GM23338 (cell line): ENCODE data around the gene KCTD10. TPM values are rescaled to one million over a fixed set of nuclear protein-coding genes. Genes with fewer than 3 reads are reported as not detected.

ENCODE experiments used
- ATAC-seq: fragments of 200-7000 bp; cut with Tn5 transposase; 3 replicates; pipeline ENCODE4 v1.9.1; 2020
- DNase-seq: peaks from one replicate; pipeline ENCODE4 v3.0.0-alpha.2; 2015; ENCODE audit warnings: low spot score
- H2AFZ ChIP-seq: fragments of 200-600 bp; sonication (generic); 2 replicates; pipeline ENCODE4 v1.8.0; 2016; ENCODE audit warnings: antibody characterized with exemption, mild to moderate bottlenecking, moderate library complexity
- H3F3A ChIP-seq: fragments of 200-600 bp; sonication (generic); replicated peaks from 2 replicates; pipeline ENCODE4 v1.8.0; 2017; ENCODE audit warnings: antibody characterized with exemption, mixed run types, low read depth
- H3K27ac ChIP-seq: fragments of 200-600 bp; sonication (generic); 2 replicates; pipeline ENCODE4 v1.6.1; 2016; ENCODE audit warnings: low read depth
- H3K27me3 ChIP-seq: fragments of 200-600 bp; sonication (generic); 2 replicates; pipeline ENCODE4 v1.8.0; 2016; ENCODE audit warnings: mild to moderate bottlenecking, mixed run types, moderate library complexity; ENCODE audit not compliant: insufficient read depth
- H3K36me3 ChIP-seq: fragments of 200-600 bp; sonication (generic); 2 replicates; pipeline ENCODE4 v1.8.0; 2016; ENCODE audit warnings: mild to moderate bottlenecking; ENCODE audit not compliant: insufficient read depth
- H3K4me1 ChIP-seq: fragments of 200-600 bp; sonication (generic); 2 replicates; pipeline ENCODE4 v1.8.0; 2016; ENCODE audit warnings: mild to moderate bottlenecking, moderate library complexity; ENCODE audit not compliant: insufficient read depth
- H3K4me2 ChIP-seq: fragments of 200-600 bp; sonication (generic); 2 replicates; pipeline ENCODE4 v1.7.1; 2017; ENCODE audit warnings: mixed run types
- H3K4me3 ChIP-seq: fragments of 200-600 bp; sonication (generic); 2 replicates; pipeline ENCODE4 v1.6.1; 2016; ENCODE audit warnings: mixed run types
- H3K79me2 ChIP-seq: fragments of 200-600 bp; sonication (generic); replicated peaks from 2 replicates; pipeline ENCODE4 v1.8.0; 2017; ENCODE audit warnings: mild to moderate bottlenecking; ENCODE audit not compliant: insufficient read depth
- H3K9me2 ChIP-seq: fragments of 200-600 bp; sonication (generic); 2 replicates; pipeline ENCODE4 v1.8.0; 2017; ENCODE audit not compliant: insufficient read depth
- H4K20me1 ChIP-seq: fragments of 200-600 bp; sonication (generic); replicated peaks from 2 replicates; pipeline ENCODE4 v1.8.0; 2017; ENCODE audit warnings: mild to moderate bottlenecking; ENCODE audit not compliant: insufficient read depth
- H3K27ac Mint-ChIP-seq: 2 replicates; pipeline ENCODE4 v1.8.0; 2020; ENCODE audit warnings: inconsistent platforms, mild to moderate bottlenecking, moderate library complexity, mixed read lengths
- H3K27me3 Mint-ChIP-seq: 3 replicates; pipeline ENCODE4 v1.8.0; 2022; ENCODE audit warnings: low read depth, mild to moderate bottlenecking, moderate library complexity, mixed read lengths, inconsistent platforms; ENCODE audit not compliant: insufficient read depth, poor library complexity
- H3K36me3 Mint-ChIP-seq: 3 replicates; pipeline ENCODE4 v1.8.0; 2021; ENCODE audit warnings: low read depth, mild to moderate bottlenecking, inconsistent platforms, moderate library complexity, mixed read lengths
- H3K4me1 Mint-ChIP-seq: 3 replicates; pipeline ENCODE4 v1.8.0; 2020; ENCODE audit warnings: mild to moderate bottlenecking, inconsistent platforms, mixed read lengths
- H3K4me3 Mint-ChIP-seq: 3 replicates; pipeline ENCODE4 v1.8.0; 2021; ENCODE audit warnings: moderate library complexity, mild to moderate bottlenecking, inconsistent platforms, mixed read lengths
- H3K9me3 Mint-ChIP-seq: 3 replicates; pipeline ENCODE4 v1.8.0; 2020; ENCODE audit warnings: moderate library complexity, mild to moderate bottlenecking, inconsistent platforms, mixed read lengths
- CREB1 ChIP-seq: fragments of 250-450 bp; sonication (Bioruptor Pico); IDR thresholded peaks from 2 replicates; pipeline ENCODE4 v1.5.0; 2020; ENCODE audit warnings: low read depth, mild to moderate bottlenecking, moderate library complexity
- EZH2 ChIP-seq: fragments of 200-600 bp; sonication (generic); IDR thresholded peaks from one replicate; pipeline ENCODE4 v1.8.0; 2017; ENCODE audit warnings: antibody characterized with exemption, mild to moderate bottlenecking, low read depth; ENCODE audit not compliant: unreplicated experiment
- EZH2phosphoT487 ChIP-seq: fragments of 200-600 bp; sonication (generic); IDR thresholded peaks from one replicate; pipeline ENCODE4 v1.8.1; 2018; ENCODE audit warnings: antibody characterized with exemption; ENCODE audit not compliant: unreplicated experiment
- JUNB ChIP-seq: IDR thresholded peaks from one replicate; pipeline ENCODE4 v1.6.1; 2016; ENCODE audit warnings: antibody characterized with exemption; ENCODE audit not compliant: unreplicated experiment
- NANOG ChIP-seq: IDR thresholded peaks from 2 replicates; pipeline ENCODE4 v1.6.1; 2016; ENCODE audit warnings: antibody characterized with exemption, borderline replicate concordance
- POLR2AphosphoS5 ChIP-seq: IDR thresholded peaks from 2 replicates; pipeline ENCODE4 v1.6.1; 2016; ENCODE audit warnings: antibody characterized with exemption, low read depth
- STAT1 ChIP-seq: IDR thresholded peaks from one replicate; pipeline ENCODE4 v1.6.1; 2016; ENCODE audit warnings: antibody characterized with exemption; ENCODE audit not compliant: unreplicated experiment
- ZNF114 ChIP-seq: fragments of 250-450 bp; sonication (Bioruptor Pico); IDR thresholded peaks from 2 replicates; pipeline ENCODE4 v1.5.0; 2020; ENCODE audit warnings: mild to moderate bottlenecking, moderate library complexity
- ZNF331 ChIP-seq: fragments of 250-450 bp; sonication (Bioruptor Pico); IDR thresholded peaks from 2 replicates; pipeline ENCODE4 v1.5.0; 2020; ENCODE audit warnings: low read depth, mild to moderate bottlenecking, moderate library complexity
- polyA plus RNA-seq: library from polyadenylated mRNA; unstranded; fragments of >200 nt; fragmentation: Nextera tagmentation; extraction: Ambion mirVana; gene quantifications from 2 replicates; pipeline ENCODE4 v1.2.1, GENCODE V29; 2016
- total RNA-seq: library from RNA; depleted of rRNA; stranded (reverse); fragments of >200 nt; shearing (Covaris generic); gene quantifications from 2 replicates; pipeline ENCODE4 v1.2.3, GENCODE V29; 2014
- TF ChIP-seq, protein P1 (sequence below): fragments of 250-450 bp; sonication (Bioruptor Pico); IDR thresholded peaks from 2 replicates; pipeline ENCODE4 v1.5.0; 2020; ENCODE audit warnings: mild to moderate bottlenecking, moderate library complexity
- TF ChIP-seq, protein P2 (sequence below), 2 experiments: fragments of 200-600 bp in 1 of 2; sonication (generic) in 1 of 2; conservative IDR thresholded peaks; 2 replicates each; pipeline versions ENCODE4 v1.5.1 to v1.6.1; 2016 to 2017; ENCODE audit warnings: antibody characterized with exemption in 2 of 2, low read depth in 2 of 2, mild to moderate bottlenecking in 2 of 2, moderate library complexity in 1 of 2
- TF ChIP-seq, protein P3 (sequence below): IDR thresholded peaks from one replicate; pipeline ENCODE4 v1.6.1; 2018; ENCODE audit warnings: antibody characterized with exemption; ENCODE audit not compliant: unreplicated experiment

The KCTD10 gene
- total and polyA plus RNA-seq, 2 experiments from 2014 or later = 15.8 to 45.2 TPM

DNA sequence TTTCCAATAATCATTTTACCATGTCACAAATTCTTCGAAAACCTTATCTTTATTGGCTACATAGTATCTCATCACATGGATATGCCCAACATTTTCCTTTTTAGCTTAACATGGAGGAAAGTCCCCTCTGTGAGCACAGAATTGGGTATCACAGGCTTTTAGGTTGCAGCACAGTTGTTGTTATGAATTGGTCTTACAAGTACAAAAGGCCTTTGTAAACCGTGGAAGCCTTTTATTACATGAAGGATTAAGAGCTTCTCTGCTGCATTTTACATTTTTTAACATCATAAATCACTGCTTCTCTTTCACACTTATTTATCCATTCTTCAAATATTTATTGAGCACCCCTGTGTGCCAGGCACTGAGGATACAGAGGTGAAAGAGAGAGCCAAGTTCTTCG lies 26.5 kb upstream of the KCTD10 start (continued):
- TF ChIP-seq, protein P1, sequence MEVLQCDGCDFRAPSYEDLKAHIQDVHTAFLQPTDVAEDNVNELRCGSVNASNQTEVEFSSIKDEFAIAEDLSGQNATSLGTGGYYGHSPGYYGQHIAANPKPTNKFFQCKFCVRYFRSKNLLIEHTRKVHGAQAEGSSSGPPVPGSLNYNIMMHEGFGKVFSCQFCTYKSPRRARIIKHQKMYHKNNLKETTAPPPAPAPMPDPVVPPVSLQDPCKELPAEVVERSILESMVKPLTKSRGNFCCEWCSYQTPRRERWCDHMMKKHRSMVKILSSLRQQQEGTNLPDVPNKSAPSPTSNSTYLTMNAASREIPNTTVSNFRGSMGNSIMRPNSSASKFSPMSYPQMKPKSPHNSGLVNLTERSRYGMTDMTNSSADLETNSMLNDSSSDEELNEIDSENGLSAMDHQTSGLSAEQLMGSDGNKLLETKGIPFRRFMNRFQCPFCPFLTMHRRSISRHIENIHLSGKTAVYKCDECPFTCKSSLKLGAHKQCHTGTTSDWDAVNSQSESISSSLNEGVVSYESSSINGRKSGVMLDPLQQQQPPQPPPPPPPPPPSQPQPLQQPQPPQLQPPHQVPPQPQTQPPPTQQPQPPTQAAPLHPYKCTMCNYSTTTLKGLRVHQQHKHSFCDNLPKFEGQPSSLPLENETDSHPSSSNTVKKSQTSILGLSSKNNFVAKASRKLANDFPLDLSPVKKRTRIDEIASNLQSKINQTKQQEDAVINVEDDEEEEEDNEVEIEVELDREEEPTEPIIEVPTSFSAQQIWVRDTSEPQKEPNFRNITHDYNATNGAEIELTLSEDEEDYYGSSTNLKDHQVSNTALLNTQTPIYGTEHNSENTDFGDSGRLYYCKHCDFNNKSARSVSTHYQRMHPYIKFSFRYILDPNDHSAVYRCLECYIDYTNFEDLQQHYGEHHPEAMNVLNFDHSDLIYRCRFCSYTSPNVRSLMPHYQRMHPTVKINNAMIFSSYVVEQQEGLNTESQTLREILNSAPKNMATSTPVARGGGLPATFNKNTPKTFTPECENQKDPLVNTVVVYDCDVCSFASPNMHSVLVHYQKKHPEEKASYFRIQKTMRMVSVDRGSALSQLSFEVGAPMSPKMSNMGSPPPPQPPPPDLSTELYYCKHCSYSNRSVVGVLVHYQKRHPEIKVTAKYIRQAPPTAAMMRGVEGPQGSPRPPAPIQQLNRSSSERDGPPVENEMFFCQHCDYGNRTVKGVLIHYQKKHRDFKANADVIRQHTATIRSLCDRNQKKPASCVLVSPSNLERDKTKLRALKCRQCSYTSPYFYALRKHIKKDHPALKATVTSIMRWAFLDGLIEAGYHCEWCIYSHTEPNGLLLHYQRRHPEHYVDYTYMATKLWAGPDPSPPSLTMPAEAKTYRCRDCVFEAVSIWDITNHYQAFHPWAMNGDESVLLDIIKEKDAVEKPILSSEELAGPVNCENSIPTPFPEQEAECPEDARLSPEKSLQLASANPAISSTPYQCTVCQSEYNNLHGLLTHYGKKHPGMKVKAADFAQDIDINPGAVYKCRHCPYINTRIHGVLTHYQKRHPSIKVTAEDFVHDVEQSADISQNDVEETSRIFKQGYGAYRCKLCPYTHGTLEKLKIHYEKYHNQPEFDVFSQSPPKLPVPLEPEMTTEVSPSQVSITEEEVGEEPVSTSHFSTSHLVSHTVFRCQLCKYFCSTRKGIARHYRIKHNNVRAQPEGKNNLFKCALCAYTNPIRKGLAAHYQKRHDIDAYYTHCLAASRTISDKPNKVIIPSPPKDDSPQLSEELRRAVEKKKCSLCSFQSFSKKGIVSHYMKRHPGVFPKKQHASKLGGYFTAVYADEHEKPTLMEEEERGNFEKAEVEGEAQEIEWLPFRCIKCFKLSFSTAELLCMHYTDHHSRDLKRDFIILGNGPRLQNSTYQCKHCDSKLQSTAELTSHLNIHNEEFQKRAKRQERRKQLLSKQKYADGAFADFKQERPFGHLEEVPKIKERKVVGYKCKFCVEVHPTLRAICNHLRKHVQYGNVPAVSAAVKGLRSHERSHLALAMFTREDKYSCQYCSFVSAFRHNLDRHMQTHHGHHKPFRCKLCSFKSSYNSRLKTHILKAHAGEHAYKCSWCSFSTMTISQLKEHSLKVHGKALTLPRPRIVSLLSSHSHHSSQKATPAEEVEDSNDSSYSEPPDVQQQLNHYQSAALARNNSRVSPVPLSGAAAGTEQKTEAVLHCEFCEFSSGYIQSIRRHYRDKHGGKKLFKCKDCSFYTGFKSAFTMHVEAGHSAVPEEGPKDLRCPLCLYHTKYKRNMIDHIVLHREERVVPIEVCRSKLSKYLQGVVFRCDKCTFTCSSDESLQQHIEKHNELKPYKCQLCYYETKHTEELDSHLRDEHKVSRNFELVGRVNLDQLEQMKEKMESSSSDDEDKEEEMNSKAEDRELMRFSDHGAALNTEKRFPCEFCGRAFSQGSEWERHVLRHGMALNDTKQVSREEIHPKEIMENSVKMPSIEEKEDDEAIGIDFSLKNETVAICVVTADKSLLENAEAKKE = no peak
- TF ChIP-seq ZNF331 (CRISPR knock-in tag) (no peak), STAT1 (no peak), POLR2AphosphoS5 (no peak), EZH2 (no peak), NANOG (no peak), CREB1 (CRISPR knock-in tag) (no peak)
- TF ChIP-seq, protein P2, sequence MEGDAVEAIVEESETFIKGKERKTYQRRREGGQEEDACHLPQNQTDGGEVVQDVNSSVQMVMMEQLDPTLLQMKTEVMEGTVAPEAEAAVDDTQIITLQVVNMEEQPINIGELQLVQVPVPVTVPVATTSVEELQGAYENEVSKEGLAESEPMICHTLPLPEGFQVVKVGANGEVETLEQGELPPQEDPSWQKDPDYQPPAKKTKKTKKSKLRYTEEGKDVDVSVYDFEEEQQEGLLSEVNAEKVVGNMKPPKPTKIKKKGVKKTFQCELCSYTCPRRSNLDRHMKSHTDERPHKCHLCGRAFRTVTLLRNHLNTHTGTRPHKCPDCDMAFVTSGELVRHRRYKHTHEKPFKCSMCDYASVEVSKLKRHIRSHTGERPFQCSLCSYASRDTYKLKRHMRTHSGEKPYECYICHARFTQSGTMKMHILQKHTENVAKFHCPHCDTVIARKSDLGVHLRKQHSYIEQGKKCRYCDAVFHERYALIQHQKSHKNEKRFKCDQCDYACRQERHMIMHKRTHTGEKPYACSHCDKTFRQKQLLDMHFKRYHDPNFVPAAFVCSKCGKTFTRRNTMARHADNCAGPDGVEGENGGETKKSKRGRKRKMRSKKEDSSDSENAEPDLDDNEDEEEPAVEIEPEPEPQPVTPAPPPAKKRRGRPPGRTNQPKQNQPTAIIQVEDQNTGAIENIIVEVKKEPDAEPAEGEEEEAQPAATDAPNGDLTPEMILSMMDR (conservative IDR thresholded peaks at IDR 0.05; ENCODE audit: low read depth in 2 of 2) = no peak

DNA sequence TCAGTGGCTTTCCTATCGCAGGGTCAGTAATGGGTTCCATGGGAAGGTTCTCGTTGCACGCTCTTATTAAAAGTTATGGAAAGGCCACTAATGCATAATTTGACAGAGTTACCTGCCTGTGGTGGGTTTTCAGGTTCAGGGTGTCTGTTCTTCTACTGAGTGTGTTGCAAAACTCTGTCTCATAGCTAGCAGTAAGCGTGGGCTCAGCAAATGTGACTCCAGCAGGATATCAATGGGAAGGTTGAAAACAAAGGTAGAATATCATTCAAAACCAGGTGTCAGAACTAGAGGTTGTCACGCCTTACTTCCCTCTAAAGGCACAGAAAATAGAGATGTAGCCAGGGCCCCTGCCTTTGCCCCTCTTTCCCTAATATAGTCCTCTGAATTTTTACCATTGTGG lies 25.2 kb upstream of the KCTD10 start:
- Mint-ChIP-seq H3K36me3 (peaks cover 27% of the 10 kb centered on the region), H3K4me1 (no peaks in the 10 kb centered on the region; the same call in 2 of the 3 replicates), H3K27me3 (peaks cover 2% of the 10 kb centered on the region), H3K4me3 (no peak overlapping the region), H3K27ac (no peak overlapping the region), H3K9me3 (no peaks in the 10 kb centered on the region)
- no peak overlapping the region for H3K4me3 ChIP-seq
- H3K79me2 ChIP-seq = no peaks in the 10 kb centered on the region
- H3K27me3 ChIP-seq = no peaks in the 10 kb centered on the region
- H3K4me2 ChIP-seq = no peak overlapping the region
- H3K36me3 ChIP-seq = peaks cover 14% of the 10 kb centered on the region; the same call in 1 of the 2 replicates
- H3K9me2 ChIP-seq = no peaks in the 10 kb centered on the region
- no peak overlapping the region for H2AFZ ChIP-seq
- no peak for DNase-seq
- no peak overlapping the region for H3K27ac ChIP-seq
- H3K4me1 ChIP-seq = no peaks in the 10 kb centered on the region
- H3F3A ChIP-seq = no peaks in the 10 kb centered on the region
- ATAC-seq = no peak
- peaks cover 9% of the 10 kb centered on the region; the same call in 1 of the 2 replicates for H4K20me1 ChIP-seq
- no peak for TF ChIP-seq STAT1
- no peak for TF ChIP-seq EZH2
- TF ChIP-seq CREB1 (CRISPR knock-in tag) = no peak
- TF ChIP-seq EZH2phosphoT487 = no peak
- no peak for TF ChIP-seq POLR2AphosphoS5
- no peak for TF ChIP-seq ZNF114 (CRISPR knock-in tag)
- TF ChIP-seq JUNB = no peak
- TF ChIP-seq, protein P3, sequence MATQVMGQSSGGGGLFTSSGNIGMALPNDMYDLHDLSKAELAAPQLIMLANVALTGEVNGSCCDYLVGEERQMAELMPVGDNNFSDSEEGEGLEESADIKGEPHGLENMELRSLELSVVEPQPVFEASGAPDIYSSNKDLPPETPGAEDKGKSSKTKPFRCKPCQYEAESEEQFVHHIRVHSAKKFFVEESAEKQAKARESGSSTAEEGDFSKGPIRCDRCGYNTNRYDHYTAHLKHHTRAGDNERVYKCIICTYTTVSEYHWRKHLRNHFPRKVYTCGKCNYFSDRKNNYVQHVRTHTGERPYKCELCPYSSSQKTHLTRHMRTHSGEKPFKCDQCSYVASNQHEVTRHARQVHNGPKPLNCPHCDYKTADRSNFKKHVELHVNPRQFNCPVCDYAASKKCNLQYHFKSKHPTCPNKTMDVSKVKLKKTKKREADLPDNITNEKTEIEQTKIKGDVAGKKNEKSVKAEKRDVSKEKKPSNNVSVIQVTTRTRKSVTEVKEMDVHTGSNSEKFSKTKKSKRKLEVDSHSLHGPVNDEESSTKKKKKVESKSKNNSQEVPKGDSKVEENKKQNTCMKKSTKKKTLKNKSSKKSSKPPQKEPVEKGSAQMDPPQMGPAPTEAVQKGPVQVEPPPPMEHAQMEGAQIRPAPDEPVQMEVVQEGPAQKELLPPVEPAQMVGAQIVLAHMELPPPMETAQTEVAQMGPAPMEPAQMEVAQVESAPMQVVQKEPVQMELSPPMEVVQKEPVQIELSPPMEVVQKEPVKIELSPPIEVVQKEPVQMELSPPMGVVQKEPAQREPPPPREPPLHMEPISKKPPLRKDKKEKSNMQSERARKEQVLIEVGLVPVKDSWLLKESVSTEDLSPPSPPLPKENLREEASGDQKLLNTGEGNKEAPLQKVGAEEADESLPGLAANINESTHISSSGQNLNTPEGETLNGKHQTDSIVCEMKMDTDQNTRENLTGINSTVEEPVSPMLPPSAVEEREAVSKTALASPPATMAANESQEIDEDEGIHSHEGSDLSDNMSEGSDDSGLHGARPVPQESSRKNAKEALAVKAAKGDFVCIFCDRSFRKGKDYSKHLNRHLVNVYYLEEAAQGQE = no peak
